Measurements from ENCODE around the gene TUNAR.

DNA sequence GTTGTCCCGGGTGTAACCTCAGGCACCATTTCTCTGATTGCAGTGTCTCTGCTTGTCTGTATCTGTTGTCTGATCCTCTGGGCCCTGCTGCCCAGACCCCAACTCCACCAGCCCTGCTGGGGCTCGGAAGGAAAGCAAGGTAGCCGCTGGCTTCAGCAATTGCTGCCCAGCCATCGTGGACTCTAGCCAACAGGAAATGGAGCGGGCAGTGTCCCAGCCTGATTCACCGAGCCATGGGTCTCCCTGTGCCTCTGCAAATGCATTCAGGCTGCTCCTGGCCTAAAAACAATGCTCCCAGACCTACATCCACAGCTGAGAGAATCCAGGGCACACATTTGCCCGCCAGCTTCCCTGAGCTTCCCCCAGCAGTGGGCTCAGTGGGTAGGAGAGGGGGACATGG, 9.2 kb downstream of the TUNAR start:
- no peak for TF ChIP-seq POLR2A (IDR thresholded peaks at IDR 0.05)
- TF ChIP-seq, protein P1, sequence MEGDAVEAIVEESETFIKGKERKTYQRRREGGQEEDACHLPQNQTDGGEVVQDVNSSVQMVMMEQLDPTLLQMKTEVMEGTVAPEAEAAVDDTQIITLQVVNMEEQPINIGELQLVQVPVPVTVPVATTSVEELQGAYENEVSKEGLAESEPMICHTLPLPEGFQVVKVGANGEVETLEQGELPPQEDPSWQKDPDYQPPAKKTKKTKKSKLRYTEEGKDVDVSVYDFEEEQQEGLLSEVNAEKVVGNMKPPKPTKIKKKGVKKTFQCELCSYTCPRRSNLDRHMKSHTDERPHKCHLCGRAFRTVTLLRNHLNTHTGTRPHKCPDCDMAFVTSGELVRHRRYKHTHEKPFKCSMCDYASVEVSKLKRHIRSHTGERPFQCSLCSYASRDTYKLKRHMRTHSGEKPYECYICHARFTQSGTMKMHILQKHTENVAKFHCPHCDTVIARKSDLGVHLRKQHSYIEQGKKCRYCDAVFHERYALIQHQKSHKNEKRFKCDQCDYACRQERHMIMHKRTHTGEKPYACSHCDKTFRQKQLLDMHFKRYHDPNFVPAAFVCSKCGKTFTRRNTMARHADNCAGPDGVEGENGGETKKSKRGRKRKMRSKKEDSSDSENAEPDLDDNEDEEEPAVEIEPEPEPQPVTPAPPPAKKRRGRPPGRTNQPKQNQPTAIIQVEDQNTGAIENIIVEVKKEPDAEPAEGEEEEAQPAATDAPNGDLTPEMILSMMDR (IDR thresholded peaks at IDR 0.05), result no peak

Data from upper lobe of left lung (tissue), 4 donors.